AG10803 (cell line): ENCODE results near the gene CYFIP2.

Experiments
- DNase-seq: peaks from one replicate; pipeline ENCODE4 v3.0.0; 2010; ENCODE audit warnings: low read depth
- H3K4me3 ChIP-seq: 2 replicates; pipeline ENCODE4 v1.5.1; 2011; ENCODE audit warnings: mild to moderate bottlenecking, low read length, control low read depth
- TF ChIP-seq, protein P1 (sequence below): conservative IDR thresholded peaks from 2 replicates; pipeline ENCODE4 v1.5.1; 2011; ENCODE audit warnings: mild to moderate bottlenecking, low read length, control low read depth, inconsistent platforms

The CYFIP2 gene

DNA sequence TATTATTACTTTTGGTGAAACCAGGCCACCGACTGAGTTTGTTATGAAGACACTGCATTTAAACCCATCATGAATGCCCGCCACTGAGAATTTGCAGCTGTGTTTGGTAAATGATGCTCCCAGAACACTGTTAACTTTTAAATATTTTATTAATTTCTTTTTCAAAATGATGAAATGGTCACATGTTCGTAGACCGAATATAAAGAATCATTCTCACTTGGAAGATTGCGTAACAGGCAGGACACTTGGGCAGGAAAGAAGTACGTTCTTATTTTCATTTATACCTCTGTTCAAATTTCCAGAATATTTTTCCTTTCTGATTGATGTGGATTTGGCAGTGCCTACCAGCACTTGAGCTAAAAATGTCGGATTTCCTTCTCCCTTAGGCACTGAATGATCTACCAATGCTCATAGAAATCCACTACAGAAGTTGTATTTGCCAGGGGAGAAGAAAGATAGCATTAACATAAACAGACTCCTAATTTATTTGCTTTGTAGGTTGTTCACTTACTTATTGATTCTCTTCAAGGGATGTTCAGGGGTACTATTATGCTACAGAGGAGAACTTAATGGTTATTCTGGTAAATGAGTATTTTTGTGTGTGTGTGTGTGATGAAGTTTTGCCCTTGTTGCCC is 13.8 kb downstream of the CYFIP2 start:
- TF ChIP-seq, protein P1, sequence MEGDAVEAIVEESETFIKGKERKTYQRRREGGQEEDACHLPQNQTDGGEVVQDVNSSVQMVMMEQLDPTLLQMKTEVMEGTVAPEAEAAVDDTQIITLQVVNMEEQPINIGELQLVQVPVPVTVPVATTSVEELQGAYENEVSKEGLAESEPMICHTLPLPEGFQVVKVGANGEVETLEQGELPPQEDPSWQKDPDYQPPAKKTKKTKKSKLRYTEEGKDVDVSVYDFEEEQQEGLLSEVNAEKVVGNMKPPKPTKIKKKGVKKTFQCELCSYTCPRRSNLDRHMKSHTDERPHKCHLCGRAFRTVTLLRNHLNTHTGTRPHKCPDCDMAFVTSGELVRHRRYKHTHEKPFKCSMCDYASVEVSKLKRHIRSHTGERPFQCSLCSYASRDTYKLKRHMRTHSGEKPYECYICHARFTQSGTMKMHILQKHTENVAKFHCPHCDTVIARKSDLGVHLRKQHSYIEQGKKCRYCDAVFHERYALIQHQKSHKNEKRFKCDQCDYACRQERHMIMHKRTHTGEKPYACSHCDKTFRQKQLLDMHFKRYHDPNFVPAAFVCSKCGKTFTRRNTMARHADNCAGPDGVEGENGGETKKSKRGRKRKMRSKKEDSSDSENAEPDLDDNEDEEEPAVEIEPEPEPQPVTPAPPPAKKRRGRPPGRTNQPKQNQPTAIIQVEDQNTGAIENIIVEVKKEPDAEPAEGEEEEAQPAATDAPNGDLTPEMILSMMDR = no peak
- H3K4me3 ChIP-seq = no peak overlapping the region
- DNase-seq = no peak

DNA sequence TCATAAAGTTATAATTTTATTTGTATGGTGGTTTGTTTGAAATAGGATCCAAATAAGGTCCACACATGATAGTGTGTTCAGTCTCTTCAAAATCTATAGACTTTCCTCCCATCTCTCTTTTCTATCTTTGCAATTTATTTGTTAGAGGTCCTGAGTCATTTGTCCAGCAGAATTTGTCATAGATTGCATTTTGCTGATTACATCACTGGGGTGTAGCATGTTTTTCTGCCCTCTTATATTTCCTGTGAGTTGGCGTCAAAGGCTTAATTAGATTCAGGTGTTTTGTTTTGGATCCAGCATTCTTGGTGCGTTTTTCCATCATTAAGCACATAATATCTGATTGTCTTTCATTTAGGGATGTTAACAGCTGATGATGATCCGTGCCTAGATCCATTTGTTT is 15.0 kb downstream of the CYFIP2 start:
- TF ChIP-seq, protein P1 = no peak
- peak; percentile 86 for DNase-seq
- H3K4me3 ChIP-seq = no peak overlapping the region

DNA sequence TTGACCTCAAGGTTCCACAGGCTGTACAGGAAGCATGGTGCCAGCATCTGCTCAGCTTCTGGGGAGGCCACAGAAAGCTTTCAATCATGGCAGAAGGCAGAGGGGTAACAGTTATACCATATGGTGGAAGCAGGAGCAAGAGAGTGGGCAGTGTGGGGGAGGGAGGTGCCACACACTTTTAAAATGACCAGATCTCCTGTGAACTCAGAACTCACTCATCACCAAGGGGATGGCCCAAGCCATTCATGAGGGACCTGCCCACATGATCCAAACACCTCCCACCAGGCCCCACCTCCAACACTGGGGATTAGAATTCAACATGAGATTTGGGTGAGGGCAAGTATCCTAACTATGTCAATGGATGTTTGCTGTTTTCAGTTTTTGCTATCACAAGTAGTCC is 16.2 kb downstream of the CYFIP2 start:
- H3K4me3 ChIP-seq = no peak overlapping the region
- no peak for DNase-seq
- TF ChIP-seq, protein P1 = no peak

DNA sequence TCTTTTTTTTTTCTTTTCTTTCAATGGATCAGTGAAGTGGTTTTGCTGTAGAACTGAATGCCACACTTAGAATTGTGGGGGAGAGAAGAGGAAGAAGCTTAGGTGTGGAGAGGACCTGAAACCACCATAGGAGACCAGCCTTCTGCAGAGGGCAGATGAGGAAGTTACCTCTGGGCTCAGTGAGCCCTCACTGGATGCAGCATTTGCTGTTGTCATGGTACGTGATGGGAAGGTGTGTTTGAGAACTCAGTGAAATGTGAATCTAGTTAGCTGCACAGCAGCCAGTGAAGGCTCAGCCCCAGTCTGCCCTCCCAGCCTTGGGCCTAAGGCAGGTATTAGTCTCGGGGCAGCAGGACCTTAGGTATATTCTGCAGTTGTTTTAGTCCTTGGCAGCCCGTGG is 17.5 kb downstream of the CYFIP2 start:
- TF ChIP-seq, protein P1 = no peak
- no peak overlapping the region for H3K4me3 ChIP-seq
- DNase-seq = no peak

DNA sequence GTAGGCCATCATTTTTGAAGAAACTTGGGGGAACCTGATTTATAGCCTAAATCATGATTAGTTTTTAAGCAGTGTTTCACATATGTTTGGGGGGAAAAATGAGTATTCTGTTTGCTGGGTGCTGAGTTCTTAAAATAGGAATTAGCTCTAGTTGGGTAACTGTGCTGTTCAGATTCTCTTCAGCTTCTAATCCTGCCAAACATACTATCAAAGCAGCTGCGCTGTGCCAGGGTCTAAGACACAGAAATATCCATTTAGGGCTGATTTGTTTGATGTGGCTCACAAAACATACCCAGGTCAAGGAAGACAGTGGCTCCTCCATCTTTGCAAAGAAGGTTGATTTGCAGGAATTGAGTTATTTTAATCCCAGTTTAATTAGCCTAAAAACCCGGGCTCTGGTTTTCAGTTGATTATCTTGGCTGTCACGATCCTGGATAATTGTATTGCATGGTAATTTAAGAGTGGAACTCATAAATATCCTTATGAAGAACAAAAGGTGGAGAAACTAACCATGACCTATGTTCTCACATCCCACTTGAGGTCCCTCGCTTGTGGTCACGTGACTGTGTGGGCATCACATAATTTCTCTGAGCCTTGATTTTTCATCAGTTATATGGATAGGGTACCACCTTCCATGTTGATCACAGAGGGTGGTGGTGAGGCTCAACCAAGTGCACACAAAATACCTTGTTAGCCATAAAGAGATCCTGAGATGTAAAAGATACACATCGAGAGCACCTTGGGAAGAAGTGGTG is 18.7 kb downstream of the CYFIP2 start:
- H3K4me3 ChIP-seq = no peak overlapping the region
- TF ChIP-seq, protein P1 = no peak

DNA sequence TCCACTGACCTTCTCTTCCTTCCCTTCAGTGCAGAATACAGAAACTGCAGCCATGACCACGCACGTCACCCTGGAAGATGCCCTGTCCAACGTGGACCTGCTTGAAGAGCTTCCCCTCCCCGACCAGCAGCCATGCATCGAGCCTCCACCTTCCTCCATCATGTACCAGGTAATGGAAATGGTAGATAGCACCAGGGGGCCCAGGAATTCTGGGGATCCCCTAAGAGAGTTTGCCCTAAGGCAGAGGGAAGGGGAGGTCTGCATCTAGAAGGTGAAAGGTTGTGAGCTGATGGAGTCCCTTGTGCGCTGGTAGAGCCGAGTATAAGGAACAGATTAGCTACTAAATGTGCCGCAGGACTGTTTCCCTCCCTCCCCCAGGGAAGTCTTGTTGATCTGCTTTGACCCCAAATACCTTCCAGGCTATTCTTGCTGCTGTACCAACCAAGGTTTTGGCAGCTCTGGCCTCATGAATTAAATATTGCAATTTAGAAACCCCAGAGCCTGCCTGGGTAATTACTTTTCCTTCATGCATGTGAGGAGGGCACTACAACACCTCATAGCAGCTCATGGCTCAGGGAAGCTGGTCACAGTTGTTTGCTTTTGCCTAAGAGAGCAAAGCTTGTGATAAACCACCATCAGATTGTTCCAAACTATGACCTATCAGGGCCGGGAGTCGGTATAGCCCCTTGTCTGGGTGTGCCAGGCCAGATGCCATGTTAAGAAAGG is 19.6 kb downstream of the CYFIP2 start:
- no peak for DNase-seq
- TF ChIP-seq, protein P1 = no peak
- no peak overlapping the region for H3K4me3 ChIP-seq

More for the DNA sequence above, 18.7 kb downstream of the CYFIP2 start:
- no peak for DNase-seq
